ENCODE measurements around the gene FRMD4B.

Gene FRMD4B

GRCh38 chr3:69407908-69408307 is 22.0 kb upstream of the FRMD4B start:
- no peak for DNase-seq (ENCODE audit: low read depth)
- no peak overlapping the region for H3K4me3 ChIP-seq (ENCODE audit: low read depth, low read length)

GRCh38 chr3:69406163-69406562 is 20.3 kb upstream of the FRMD4B start:
- no peak for DNase-seq (ENCODE audit: low read depth)
- H3K4me3 ChIP-seq (ENCODE audit: low read depth, low read length) = no peak overlapping the region

DNA sequence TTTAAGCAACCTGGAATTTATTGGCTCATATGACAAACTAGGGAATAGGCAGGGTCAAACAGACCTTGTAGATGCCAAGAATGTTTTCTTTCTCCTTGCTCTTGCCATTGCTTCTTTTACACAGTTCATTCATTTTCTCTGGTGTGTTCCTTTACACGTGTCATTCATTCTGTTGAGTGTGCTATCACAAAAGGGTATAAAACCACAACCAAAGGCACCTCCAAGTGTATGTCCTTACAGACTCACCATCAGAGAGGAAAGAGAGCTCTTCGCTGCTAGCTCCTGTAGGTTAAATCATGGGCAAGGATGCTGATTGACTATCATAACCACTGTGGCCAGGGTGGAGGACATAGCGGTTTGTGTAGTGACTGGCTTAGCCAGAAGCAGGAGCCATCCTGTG is 19.2 kb upstream of the FRMD4B start:
- no peak for DNase-seq (ENCODE audit: low read depth)
- H3K4me3 ChIP-seq (ENCODE audit: low read depth, low read length) = no peak overlapping the region

DNA sequence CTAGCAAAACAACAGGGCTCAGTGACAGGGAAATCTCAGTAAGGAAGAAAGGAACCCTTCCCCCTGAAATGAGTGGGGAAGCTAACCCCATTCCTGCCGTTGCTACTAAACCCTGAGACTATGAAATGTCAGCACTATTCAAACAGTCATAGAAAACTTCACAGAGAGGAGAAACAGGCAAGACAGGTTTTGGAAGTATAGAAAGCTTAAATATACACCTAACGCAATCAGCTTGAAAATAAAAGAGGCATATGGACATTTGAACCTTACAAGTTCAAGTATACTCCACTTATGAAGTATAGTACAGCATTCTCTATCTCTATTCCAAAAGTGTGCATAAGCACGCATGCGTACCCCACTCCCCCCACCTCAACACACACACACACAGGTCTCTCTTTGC is 17.6 kb upstream of the FRMD4B start:
- no peak for DNase-seq (ENCODE audit: low read depth)
- H3K4me3 ChIP-seq (ENCODE audit: low read depth, low read length) = no peak overlapping the region

- DNase-seq (ENCODE audit: low read depth) = no peak
These were observed 14.8 kb upstream of the FRMD4B start for GRCh38 chr3:69400683-69401082.

DNA sequence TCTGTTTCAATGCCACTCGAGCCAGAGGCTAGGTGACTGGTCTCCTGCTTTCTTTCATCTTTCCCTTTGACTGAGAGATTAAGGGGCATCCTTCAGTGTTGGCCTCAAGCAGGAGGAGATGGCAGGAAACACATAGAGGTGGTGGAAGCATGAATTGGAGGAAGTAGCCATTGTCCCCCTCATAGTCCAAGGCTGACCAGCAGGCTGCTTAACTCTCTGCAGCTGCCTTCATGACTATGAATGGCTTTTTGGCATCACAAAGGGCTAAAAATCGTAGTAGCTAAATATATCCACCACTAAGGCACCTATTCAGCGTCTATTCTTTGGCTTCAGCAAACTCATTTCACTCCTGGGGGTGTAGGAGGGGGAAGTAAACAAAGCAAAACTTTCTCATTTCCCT is 7.0 kb upstream of the FRMD4B start:
- no peak for DNase-seq (ENCODE audit: low read depth)
- H3K4me3 ChIP-seq (ENCODE audit: low read depth, low read length) = no peak overlapping the region

More at GRCh38 chr3:69400683-69401082, 14.8 kb upstream of the FRMD4B start:
- H3K4me3 ChIP-seq (ENCODE audit: low read depth, low read length) = no peak overlapping the region

DNA sequence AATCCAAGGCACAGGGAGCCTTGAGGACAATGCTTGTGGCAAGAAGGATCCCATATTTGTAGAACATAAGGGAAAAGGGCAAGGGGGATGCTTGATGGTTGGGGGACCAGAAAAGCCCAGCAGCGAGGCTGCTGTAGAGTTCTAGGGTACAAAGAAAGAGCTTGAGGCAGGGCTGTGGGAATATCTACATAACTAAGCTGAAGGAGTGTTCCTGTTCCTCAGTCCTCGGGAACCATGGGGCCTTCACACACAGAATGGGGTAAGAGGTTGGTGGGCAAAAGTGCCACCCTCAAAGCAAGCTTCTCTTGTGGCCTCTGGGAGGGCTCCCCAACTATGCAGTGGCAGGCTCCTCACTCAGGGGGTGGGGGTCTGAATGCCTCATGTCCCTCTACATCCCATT is 6.5 kb upstream of the FRMD4B start:
- DNase-seq (ENCODE audit: low read depth) = no peak
- no peak overlapping the region for H3K4me3 ChIP-seq (ENCODE audit: low read depth, low read length)

DNA sequence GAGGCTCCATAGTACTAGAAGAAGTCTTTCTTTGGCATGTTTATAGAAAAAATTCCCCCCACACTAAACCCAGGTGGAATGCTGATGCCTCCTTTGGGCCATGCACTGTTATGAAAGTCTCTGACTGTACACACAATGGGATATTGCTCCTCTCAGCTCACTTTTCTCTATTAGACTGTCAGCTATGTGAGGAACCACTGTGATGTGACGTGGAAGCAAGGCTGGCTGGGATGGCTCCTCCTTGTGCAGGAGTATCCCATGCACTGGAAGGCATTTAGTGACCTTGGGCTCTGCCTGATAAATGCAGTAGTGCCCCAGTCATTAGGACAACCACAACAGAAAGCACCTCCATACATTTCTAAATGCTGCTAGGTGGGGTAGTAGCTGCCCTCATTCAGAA is 5.7 kb upstream of the FRMD4B start:
- DNase-seq (ENCODE audit: low read depth) = no peak
- H3K4me3 ChIP-seq (ENCODE audit: low read depth, low read length) = no peak overlapping the region

DNA sequence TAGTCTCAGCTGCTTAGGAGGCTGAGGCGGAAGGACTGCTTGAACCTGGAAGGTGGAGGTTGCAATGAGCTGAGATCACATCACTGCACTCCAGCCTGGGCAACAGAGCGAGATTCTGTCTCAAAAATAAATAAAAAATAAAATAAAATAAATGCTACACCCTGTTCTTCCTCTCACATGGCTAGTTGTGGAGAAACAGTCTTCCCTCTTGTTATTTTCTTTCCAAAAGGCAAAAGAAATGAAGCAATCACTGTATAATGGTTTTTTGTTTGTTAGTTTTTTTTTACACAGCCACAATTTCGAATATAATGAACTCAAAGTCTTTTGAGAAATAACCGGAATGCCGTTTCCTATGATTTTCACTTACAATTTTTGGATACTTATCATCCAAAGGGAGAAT is 4.9 kb upstream of the FRMD4B start:
- DNase-seq (ENCODE audit: low read depth) = no peak
- no peak overlapping the region for H3K4me3 ChIP-seq (ENCODE audit: low read depth, low read length)

GRCh38 chr3:69389520-69390248 is 3.8 kb upstream of the FRMD4B start:
- DNase-seq (ENCODE audit: low read depth) = no peak
- no peak overlapping the region for H3K4me3 ChIP-seq (ENCODE audit: low read depth, low read length)

DNA sequence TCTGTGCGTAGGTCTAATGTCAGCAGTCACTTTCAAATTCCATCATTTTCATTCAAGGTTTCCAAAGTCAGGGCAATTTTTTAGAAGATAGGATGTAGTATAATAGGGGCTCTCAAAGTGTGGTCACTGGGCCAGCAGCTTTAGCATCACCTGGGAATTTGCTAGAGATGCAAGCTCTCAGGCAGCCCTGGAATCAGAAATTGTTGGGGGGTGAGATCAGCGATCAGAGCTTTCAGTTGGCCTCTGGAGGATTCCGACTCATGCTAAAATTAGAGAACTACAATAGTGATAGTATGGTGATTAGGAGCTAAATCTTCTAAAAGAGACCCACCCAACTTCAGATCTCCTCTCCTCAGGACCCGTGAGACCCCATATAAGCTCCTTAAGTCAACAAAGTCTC is 2.4 kb upstream of the FRMD4B start:
- DNase-seq (ENCODE audit: low read depth) = no peak

GRCh38 chr3:69386556-69387385 is 883 bp upstream of the FRMD4B start:
- peak overlapping the region; percentile 44 for H3K4me3 ChIP-seq (ENCODE audit: low read depth, low read length)
- DNase-seq (ENCODE audit: low read depth) = no peak

More for the DNA sequence above, 2.4 kb upstream of the FRMD4B start:
- H3K4me3 ChIP-seq (ENCODE audit: low read depth, low read length) = no peak overlapping the region

DNA sequence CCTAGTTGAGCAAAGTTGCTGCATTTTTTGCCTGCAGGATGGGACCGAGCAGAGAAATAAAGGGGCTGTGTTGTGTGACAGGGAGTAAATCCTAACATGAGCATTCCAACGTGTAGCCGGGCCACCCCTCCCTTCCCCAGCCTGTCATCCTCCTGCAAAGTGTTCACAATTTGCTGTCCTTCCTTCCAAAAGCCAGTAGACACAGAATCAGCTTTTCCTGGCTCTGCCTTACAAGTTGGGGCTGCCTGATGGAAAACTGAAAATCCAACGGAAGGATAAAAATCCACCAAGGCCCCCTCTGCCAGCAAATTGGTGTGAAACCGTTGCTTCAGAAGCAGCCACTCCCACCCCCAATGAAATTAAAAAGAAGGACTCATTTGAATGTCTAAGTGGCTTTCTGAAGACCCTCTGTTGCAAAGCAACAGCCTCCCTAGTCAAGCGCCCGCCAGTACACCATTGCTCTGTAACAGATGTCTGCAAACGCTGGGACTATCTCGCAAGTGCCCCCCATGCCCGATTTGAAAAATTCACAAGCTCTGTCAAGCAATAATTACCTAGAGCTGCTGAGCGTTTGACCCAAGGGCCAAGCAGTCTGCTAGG is 665 bp downstream of the FRMD4B start:
- no peak for DNase-seq (ENCODE audit: low read depth)
- H3K4me3 ChIP-seq (ENCODE audit: low read depth, low read length) = peak overlapping the region; percentile 44

- H3K4me3 ChIP-seq (ENCODE audit: low read depth, low read length) = no peak overlapping the region
- no peak for DNase-seq (ENCODE audit: low read depth)
These were observed 1.6 kb downstream of the FRMD4B start for GRCh38 chr3:69384326-69384725.

DNA sequence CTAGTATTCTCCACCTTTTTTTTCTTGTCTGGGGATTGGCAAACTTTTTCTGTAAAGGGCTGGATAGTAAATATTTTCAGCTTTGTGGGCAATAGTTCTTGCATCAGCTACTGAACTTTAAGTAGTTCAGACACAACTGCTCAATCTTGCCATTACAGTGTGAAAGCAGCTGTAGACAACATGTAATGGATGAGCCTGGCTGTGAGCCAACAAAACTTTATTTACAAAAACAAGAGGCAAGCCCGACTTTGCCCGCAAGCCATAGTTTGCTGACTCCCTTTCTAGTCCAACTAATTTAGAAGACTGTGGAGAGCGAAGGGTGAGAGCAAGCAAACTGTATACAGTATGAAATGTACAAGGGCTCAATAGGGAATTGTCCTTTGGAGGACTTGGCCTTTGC is 6.2 kb downstream of the FRMD4B start:
- DNase-seq (ENCODE audit: low read depth) = no peak
- no peak overlapping the region for H3K4me3 ChIP-seq (ENCODE audit: low read depth, low read length)

DNA sequence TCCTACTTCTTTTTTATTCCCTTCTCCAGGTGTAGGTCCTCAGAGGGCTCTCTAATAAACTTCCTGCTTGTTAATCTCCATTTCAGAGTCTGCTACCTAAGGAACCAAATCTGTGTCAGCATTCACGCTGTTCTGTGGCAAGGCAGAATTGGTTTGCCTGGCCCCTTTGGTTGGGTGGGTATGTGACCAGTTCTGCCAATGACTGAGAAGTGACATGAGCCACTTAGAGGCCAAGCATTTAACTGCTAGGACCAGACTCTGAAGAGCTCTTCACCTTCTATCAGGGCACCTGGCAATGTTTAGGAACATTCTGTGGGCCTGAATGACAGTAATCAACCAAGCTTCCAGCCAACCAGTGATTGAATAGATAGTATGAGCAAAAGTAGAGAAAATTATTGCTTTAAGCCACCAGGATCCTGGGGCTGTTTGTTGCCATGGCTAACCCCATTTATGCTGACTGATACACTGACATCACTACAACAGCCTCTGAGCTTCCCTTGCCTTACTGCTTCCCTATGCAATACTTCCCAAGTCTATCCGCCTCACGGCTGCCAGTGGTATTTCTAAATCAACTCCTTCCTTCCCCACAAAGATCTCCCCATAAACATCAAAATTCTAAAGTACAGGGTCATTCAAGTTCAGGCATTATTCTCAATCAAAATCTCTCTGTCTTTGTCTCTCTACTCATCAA is 7.6 kb downstream of the FRMD4B start:
- no peak for DNase-seq (ENCODE audit: low read depth)
- H3K4me3 ChIP-seq (ENCODE audit: low read depth, low read length) = no peak overlapping the region

DNA sequence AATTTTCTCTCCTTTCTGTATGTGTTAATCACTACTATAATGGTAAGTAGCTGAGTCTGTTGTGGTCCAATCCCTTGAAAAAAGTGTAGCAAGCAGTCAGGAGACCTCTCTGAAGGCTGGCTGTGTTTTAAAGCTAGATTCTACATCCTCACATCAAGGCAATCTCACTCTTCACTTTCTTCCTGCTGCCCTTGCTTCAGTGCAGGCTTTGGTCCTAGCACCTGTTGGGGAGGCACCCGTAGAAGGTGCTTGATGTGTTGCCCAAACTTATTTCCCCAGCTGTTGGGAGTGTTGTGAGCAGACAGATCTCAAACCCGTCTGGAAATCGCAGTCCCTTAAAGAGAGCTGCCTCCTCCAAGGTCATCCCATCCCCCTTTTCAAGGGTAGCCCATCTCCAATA is 8.6 kb downstream of the FRMD4B start:
- no peak for DNase-seq (ENCODE audit: low read depth)
- no peak overlapping the region for H3K4me3 ChIP-seq (ENCODE audit: low read depth, low read length)

- DNase-seq (ENCODE audit: low read depth) = no peak
- H3K4me3 ChIP-seq (ENCODE audit: low read depth, low read length) = no peak overlapping the region
These were observed 9.2 kb downstream of the FRMD4B start for GRCh38 chr3:69376731-69377130.

DNA sequence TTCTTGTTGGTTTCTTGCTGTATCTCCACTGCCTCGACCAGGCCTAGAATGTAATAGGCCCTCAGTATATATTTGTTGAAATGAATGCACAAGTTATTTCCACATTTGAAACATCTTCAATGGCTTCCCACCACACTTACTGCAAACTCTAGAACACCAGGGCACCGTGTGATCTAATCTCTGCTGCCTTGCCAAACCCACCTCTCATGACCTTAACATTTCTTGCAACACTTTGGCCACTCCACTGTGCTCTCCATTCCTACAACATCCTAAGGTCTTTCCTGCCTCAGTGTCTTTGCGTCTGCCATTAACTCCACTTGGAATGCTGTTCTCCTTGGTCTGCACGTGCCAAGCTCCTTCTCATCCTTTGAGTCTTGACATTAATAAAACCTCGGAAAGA is 14.1 kb downstream of the FRMD4B start:
- no peak overlapping the region for H3K4me3 ChIP-seq (ENCODE audit: low read depth, low read length)
- DNase-seq (ENCODE audit: low read depth) = no peak

DNA sequence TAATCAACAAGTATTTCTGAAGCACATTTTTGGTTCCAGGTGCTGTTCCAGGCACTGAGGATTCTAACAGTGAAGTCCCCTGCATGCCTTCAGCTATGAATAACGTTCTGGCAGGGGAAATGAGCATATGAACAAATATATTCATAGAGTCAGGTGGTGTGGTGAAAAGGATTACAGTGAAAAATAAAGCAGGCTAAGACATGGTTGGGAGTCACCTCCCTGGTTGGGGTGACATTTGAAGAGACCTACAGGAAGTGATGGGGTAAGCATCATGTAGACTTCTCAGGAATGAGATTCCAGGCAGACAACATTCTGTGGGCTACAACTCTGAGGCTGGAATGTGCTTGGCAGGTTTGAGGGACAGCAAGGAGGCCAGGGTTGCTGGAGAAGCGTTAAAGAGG is 15.0 kb downstream of the FRMD4B start:
- DNase-seq (ENCODE audit: low read depth) = no peak

More for the DNA sequence above, 15.0 kb downstream of the FRMD4B start:
- H3K4me3 ChIP-seq (ENCODE audit: low read depth, low read length) = no peak overlapping the region

All from skeletal muscle cell (primary cell).